Keratinocyte (primary cell): ENCODE data around the gene POLR2L. TPM values are rescaled to one million over a fixed set of nuclear protein-coding genes. Genes with fewer than 3 reads are reported as not detected.

Source experiments
- DNase-seq: peaks from one replicate; pipeline ENCODE4 v3.0.0-alpha.2; 2011; ENCODE audit warnings: low read depth, missing footprints, low spot score
- FAIRE-seq: peaks from 2 replicates; lab custom pipeline; 2011; peaks lifted over from hg19 to GRCh38; lab: Jason Lieb, UNC
- H2AFZ ChIP-seq: 2 replicates; pipeline ENCODE4 v1.6.0; 2012; ENCODE audit warnings: low read length, control low read depth, inconsistent platforms; ENCODE audit not compliant: control insufficient read depth
- H3K27ac ChIP-seq: 2 replicates; pipeline ENCODE4 v1.5.1; 2011; ENCODE audit warnings: low read length; ENCODE audit not compliant: control insufficient read depth, insufficient read depth
- H3K27me3 ChIP-seq: 3 replicates; pipeline ENCODE4 v1.6.0; 2011; ENCODE audit warnings: low read length; ENCODE audit not compliant: control insufficient read depth, insufficient read depth; ENCODE audit errors: extremely low read depth
- H3K36me3 ChIP-seq, 2 experiments: 2 replicates in 1 of 2; 3 replicates in 1 of 2; pipeline ENCODE4 v1.5.1; 2011; ENCODE audit warnings: low read length in 2 of 2, mild to moderate bottlenecking in 1 of 2; ENCODE audit not compliant: control insufficient read depth in 2 of 2, insufficient read depth in 2 of 2; ENCODE audit errors: extremely low read depth in 1 of 2
- H3K4me1 ChIP-seq: 3 replicates; pipeline ENCODE4 v1.5.1; 2011; ENCODE audit warnings: low read length; ENCODE audit not compliant: control insufficient read depth, insufficient read depth; ENCODE audit errors: extremely low read depth
- H3K4me2 ChIP-seq: 3 replicates; pipeline ENCODE4 v1.6.0; 2011; ENCODE audit warnings: low read depth, low read length; ENCODE audit not compliant: control insufficient read depth, insufficient read depth; ENCODE audit errors: extremely low read depth
- H3K4me3 ChIP-seq, 3 experiments: fragments of 200-600 bp in 1 of 3; sonication (generic) in 1 of 3; 2 replicates in 2 of 3; 3 replicates in 1 of 3; pipeline ENCODE4 v1.5.1; 2011 to 2016; ENCODE audit warnings: low read length in 3 of 3, mild to moderate bottlenecking in 3 of 3, control low read depth in 2 of 3, inconsistent platforms in 1 of 3, low read depth in 1 of 3, mixed read lengths in 1 of 3, mixed run types in 1 of 3, moderate library complexity in 1 of 3; ENCODE audit not compliant: control insufficient read depth in 2 of 3, insufficient read depth in 2 of 3; ENCODE audit errors: extremely low read depth in 1 of 3
- H3K79me2 ChIP-seq: 2 replicates; pipeline ENCODE4 v1.6.0; 2012; ENCODE audit warnings: low read length; ENCODE audit not compliant: control insufficient read depth, insufficient read depth
- H3K9ac ChIP-seq: 3 replicates; pipeline ENCODE4 v1.6.0; 2011; ENCODE audit warnings: low read length; ENCODE audit not compliant: control insufficient read depth, insufficient read depth; ENCODE audit errors: extremely low read depth
- H3K9me1 ChIP-seq: 3 replicates; pipeline ENCODE4 v1.6.0; 2011; ENCODE audit warnings: low read length; ENCODE audit not compliant: control insufficient read depth, insufficient read depth; ENCODE audit errors: extremely low read depth
- H3K9me3 ChIP-seq: 2 replicates; pipeline ENCODE4 v1.5.1; 2012; ENCODE audit warnings: low read depth, low read length; ENCODE audit not compliant: control insufficient read depth
- H4K20me1 ChIP-seq: 3 replicates; pipeline ENCODE4 v1.6.0; 2011; ENCODE audit warnings: low read length; ENCODE audit not compliant: control insufficient read depth, insufficient read depth; ENCODE audit errors: extremely low read depth
- EZH2 ChIP-seq: IDR thresholded peaks from one replicate; pipeline ENCODE4 v1.6.1; 2012; ENCODE audit warnings: inconsistent platforms, mild to moderate bottlenecking, low read length, moderate library complexity
- dilution Hi-C: fragments of 300-500 bp; cut with MboI; formaldehyde crosslinking; loops from one replicate; pipeline ENCODE4 v1.7.0; 2020; ENCODE audit warnings: low sequenced_read_pairs; ENCODE audit not compliant: extremely low pct_ligation_motif_present
- polyA plus RNA-seq, 5 experiments: library from polyadenylated mRNA; depleted of rRNA in 3 of 5; stranded (reverse) in 3 of 5; stranded (forward) in 1 of 5; unstranded in 1 of 5; fragments of >200 nt; gene quantifications; 1 replicate in 1 of 5; 2 replicates in 3 of 5; 3 replicates in 1 of 5; pipeline versions ENCODE4 v1.2.1 to v1.2.3, GENCODE V29; 2011 to 2012; ENCODE audit warnings: missing spikeins in 2 of 5, low read depth in 1 of 5, low replicate concordance in 1 of 5
- TF ChIP-seq, protein P1 (sequence below), 3 experiments: IDR thresholded peaks in 1 of 3; conservative IDR thresholded peaks in 1 of 3; optimal IDR thresholded peaks in 1 of 3; 2 replicates in 2 of 3; 3 replicates in 1 of 3; pipeline versions ENCODE3 to v1.5.1; 2011; ENCODE audit warnings: low read length in 3 of 3, mild to moderate bottlenecking in 3 of 3, moderate library complexity in 2 of 3, control low read depth in 1 of 3, inconsistent platforms in 1 of 3; ENCODE audit not compliant: insufficient read depth in 2 of 3; ENCODE audit errors: extremely low read depth in 1 of 3

POLR2L gene
- polyA plus RNA-seq, 1 donor (not counting 4 experiments of a cell fraction or from before 2014, with no cell fraction given) = 145 TPM

DNA sequence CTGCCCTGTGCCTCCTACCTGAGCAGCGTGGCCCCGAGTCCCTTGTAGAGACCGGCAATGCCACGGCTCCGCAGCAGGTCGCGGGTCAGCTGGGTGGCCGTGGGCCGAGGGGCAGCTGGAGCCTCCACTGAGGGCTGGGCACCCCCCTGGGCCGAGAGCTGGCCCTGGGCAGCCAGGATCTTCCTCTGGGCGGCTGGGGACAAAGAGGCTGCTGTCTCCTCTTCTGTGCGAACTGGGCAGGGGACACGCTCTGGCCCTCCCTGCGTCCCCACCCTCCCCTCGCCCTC, 49.9 kb downstream of the POLR2L start:
- Histone ChIP-seq H3K9ac (no peak overlapping the region), H3K9me3 (no peaks in the 10 kb centered on the region), H3K27ac (no peak overlapping the region), H3K4me1 (peaks cover 15% of the 10 kb centered on the region), H3K79me2 (no peaks in the 10 kb centered on the region), H3K27me3 (peaks cover 8% of the 10 kb centered on the region), H3K9me1 (no peaks in the 10 kb centered on the region), H2AFZ (no peak overlapping the region), H3K4me2 (no peak overlapping the region), H3K4me3 (no peak overlapping the region), H3K36me3 (peaks cover 8 to 11% of the 10 kb centered on the region in 2 experiments), H4K20me1 (no peaks in the 10 kb centered on the region)
- dilution Hi-C loops = no loop called here
- TF ChIP-seq, protein P1, sequence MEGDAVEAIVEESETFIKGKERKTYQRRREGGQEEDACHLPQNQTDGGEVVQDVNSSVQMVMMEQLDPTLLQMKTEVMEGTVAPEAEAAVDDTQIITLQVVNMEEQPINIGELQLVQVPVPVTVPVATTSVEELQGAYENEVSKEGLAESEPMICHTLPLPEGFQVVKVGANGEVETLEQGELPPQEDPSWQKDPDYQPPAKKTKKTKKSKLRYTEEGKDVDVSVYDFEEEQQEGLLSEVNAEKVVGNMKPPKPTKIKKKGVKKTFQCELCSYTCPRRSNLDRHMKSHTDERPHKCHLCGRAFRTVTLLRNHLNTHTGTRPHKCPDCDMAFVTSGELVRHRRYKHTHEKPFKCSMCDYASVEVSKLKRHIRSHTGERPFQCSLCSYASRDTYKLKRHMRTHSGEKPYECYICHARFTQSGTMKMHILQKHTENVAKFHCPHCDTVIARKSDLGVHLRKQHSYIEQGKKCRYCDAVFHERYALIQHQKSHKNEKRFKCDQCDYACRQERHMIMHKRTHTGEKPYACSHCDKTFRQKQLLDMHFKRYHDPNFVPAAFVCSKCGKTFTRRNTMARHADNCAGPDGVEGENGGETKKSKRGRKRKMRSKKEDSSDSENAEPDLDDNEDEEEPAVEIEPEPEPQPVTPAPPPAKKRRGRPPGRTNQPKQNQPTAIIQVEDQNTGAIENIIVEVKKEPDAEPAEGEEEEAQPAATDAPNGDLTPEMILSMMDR (optimal IDR thresholded peaks at IDR 0.05 in 1 of 3, IDR thresholded peaks at IDR 0.05 in 1 of 3, conservative IDR thresholded peaks at IDR 0.05 in 1 of 3; ENCODE audit: extremely low read depth in 1 of 3, insufficient read depth in 2 of 3, low read length in 3 of 3) = no peak
- no peak for TF ChIP-seq EZH2
- no peak for DNase-seq
- no peak for FAIRE-seq

DNA sequence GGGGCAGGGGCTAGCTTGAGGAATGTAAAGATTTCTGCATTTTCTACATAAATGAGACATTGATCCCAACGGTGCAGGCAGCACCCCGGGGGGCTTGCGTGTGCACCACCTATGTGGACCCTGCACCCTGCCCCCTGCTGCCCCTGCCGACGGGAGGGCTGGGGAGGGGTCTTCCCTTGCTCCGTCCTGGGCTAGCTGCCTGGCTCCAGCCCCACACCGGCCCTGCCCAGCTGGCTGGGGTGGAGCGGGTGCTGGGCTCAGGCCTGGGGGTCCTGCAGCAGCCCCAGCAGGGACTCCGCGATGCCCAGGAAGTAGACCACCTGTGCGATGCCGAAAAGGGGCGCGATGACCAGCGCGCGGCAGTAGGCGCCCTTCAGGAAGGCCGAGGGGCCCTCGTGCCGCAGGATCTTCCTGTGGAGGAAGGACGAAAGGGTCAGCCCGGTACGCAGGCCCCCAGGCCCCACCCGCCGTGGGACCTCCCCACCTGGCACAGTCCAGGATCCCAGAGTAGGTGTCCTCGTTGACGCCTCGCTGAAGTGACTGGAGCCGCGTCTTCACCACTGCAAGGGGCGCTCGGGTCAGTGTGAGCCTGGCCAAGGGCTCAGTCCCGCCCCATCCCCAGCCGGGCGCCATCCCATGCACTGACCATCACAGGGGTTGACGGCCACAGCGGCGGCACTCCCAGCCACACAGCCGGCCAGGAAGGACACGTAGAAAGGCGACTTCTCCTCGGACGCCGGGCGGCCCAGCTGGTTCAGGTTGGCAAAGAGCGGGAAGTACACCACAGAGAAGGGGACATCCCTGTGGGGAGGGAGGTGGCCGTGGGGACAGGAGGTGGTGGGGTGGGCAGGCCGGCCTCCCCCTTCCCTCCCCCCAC, 50.4 kb downstream of the POLR2L start:
- dilution Hi-C loops = no loop called here
- Histone ChIP-seq H3K27ac (no peak overlapping the region), H3K4me3 (no peak overlapping the region), H3K4me1 (peaks cover 10% of the 10 kb centered on the region), H3K79me2 (no peaks in the 10 kb centered on the region), H3K36me3 (peaks cover 8 to 11% of the 10 kb centered on the region in 2 experiments), H4K20me1 (no peaks in the 10 kb centered on the region), H3K9me1 (no peaks in the 10 kb centered on the region), H3K27me3 (peaks cover 8% of the 10 kb centered on the region), H3K9ac (no peak overlapping the region), H3K9me3 (no peaks in the 10 kb centered on the region), H2AFZ (no peak overlapping the region), H3K4me2 (no peak overlapping the region)
- FAIRE-seq (no peak), DNase-seq (no peak)
- TF ChIP-seq, protein P1 (optimal IDR thresholded peaks at IDR 0.05 in 1 of 3, IDR thresholded peaks at IDR 0.05 in 1 of 3, conservative IDR thresholded peaks at IDR 0.05 in 1 of 3; ENCODE audit: extremely low read depth in 1 of 3, insufficient read depth in 2 of 3, low read length in 3 of 3) = no peak
- no peak for TF ChIP-seq EZH2
